Measurements from ENCODE around the gene BASP1. TPM values are rescaled to one million over a fixed set of nuclear protein-coding genes. Genes with fewer than 3 reads are reported as not detected.

BASP1 gene
- total RNA-seq, 1 experiment from 2014 or later = 0.34 TPM

GRCh38 chr5:17177501-17178372 is 39.7 kb upstream of the BASP1 start:
- H3K4me2 ChIP-seq (ENCODE audit: low read length) = no peak overlapping the region
- ChIA-PET POLR2A (no interaction called here), CTCF (interaction anchor here (1.1 kb wide), 1 partner anchor 12 kb away, joined by 3 read pairs; no protein-coding TSS in a partner anchor), RAD21 (ENCODE audit: low non-redundant PET in 1 of 2, low total read pairs in 2 of 2, uncharacterized antibody in 2 of 2, unreplicated experiment in 2 of 2) (no interaction called here)
- H3K4me3 ChIP-seq (replicated peaks in 1 of 2; ENCODE audit: low read depth in 1 of 2, low read length in 2 of 2) = no peak overlapping the region
- H3K79me2 ChIP-seq (ENCODE audit: insufficient read depth, low read length) = no peaks in the 10 kb centered on the region
- H4K20me1 ChIP-seq (ENCODE audit: insufficient read depth) = no peaks in the 10 kb centered on the region
- no peaks in the 10 kb centered on the region for H3K9me3 ChIP-seq (ENCODE audit: control insufficient read depth in 1 of 2, insufficient read depth in 1 of 2, low read depth in 1 of 2, low read length in 2 of 2)
- no peak overlapping the region for H3K27ac ChIP-seq (ENCODE audit: low read depth, low read length)
- H2AFZ ChIP-seq (ENCODE audit: low read depth, low read length, poor library complexity, severe bottlenecking) = no peak overlapping the region
- no peaks in the 10 kb centered on the region for H3K9me2 ChIP-seq (ENCODE audit: insufficient read depth)
- TF ChIP-seq REST (IDR thresholded peaks at IDR 0.05; ENCODE audit: low read depth) (no peak), TCF7L2 (IDR thresholded peaks at IDR 0.05; ENCODE audit: borderline replicate concordance, extremely low read depth, insufficient read depth, insufficient read length) (no peak)
- no peaks in the 10 kb centered on the region for H3K36me3 ChIP-seq (ENCODE audit: control insufficient read depth in 1 of 2, insufficient read depth in 2 of 2, low read length in 2 of 2)
- ATAC-seq = no peak
- DNase-seq (ENCODE audit: low read depth, low spot score) = no peak
- no peaks in the 10 kb centered on the region for H3K27me3 ChIP-seq (ENCODE audit: insufficient read depth, low read length)
- peaks cover 0 to 15% of the 10 kb centered on the region in 2 experiments; a peak in 1 of 4 replicates for H3K4me1 ChIP-seq (ENCODE audit: control insufficient read depth in 1 of 2, insufficient read depth in 2 of 2, low read length in 2 of 2)
- no peak overlapping the region for H3K9ac ChIP-seq (ENCODE audit: low read length)
- intact Hi-C loops (cut with micrococcal nuclease) = no loop called here
- BruUV-seq (replicated peaks) = no TSS peak

- RAD21 ChIA-PET (ENCODE audit: low non-redundant PET in 1 of 2, low total read pairs in 2 of 2, uncharacterized antibody in 2 of 2, unreplicated experiment in 2 of 2) = no interaction called here
- intact Hi-C loops (cut with micrococcal nuclease) = no loop called here
- Histone ChIP-seq H3K36me3 (ENCODE audit: control insufficient read depth in 1 of 2, insufficient read depth in 2 of 2, low read length in 2 of 2) (no peaks in the 10 kb centered on the region), H3K79me2 (ENCODE audit: insufficient read depth, low read length) (no peaks in the 10 kb centered on the region), H3K27ac (ENCODE audit: low read depth, low read length) (no peak overlapping the region), H3K27me3 (ENCODE audit: insufficient read depth, low read length) (no peaks in the 10 kb centered on the region), H3K9ac (ENCODE audit: low read length) (no peak overlapping the region), H3K4me3 (replicated peaks in 1 of 2; ENCODE audit: low read depth in 1 of 2, low read length in 2 of 2) (no peak overlapping the region), H2AFZ (ENCODE audit: low read depth, low read length, poor library complexity, severe bottlenecking) (no peak overlapping the region), H3K9me3 (ENCODE audit: control insufficient read depth in 1 of 2, insufficient read depth in 1 of 2, low read depth in 1 of 2, low read length in 2 of 2) (no peaks in the 10 kb centered on the region), H3K9me2 (ENCODE audit: insufficient read depth) (no peaks in the 10 kb centered on the region), H3K4me2 (ENCODE audit: low read length) (no peak overlapping the region), H3K4me1 (ENCODE audit: control insufficient read depth in 1 of 2, insufficient read depth in 2 of 2, low read length in 2 of 2) (peaks cover 0 to 15% of the 10 kb centered on the region in 2 experiments; a peak in 1 of 4 replicates), H4K20me1 (ENCODE audit: insufficient read depth) (no peaks in the 10 kb centered on the region)
- no peak for TF ChIP-seq EZH2phosphoT487 (IDR thresholded peaks at IDR 0.05; ENCODE audit: borderline replicate concordance)
- TF ChIP-seq JUND (IDR thresholded peaks at IDR 0.05) = no peak
- TF ChIP-seq TCF7L2 (IDR thresholded peaks at IDR 0.05; ENCODE audit: borderline replicate concordance, extremely low read depth, insufficient read depth, insufficient read length) = no peak
- TF ChIP-seq CBX3 (IDR thresholded peaks at IDR 0.05; ENCODE audit: low read depth) = no peak
- TF ChIP-seq SP1 (IDR thresholded peaks at IDR 0.05; ENCODE audit: low read depth) = no peak
- TF ChIP-seq EZH2 (IDR thresholded peaks at IDR 0.05) = no peak
- no peak for TF ChIP-seq ZNF274 (IDR thresholded peaks at IDR 0.05; ENCODE audit: low read depth, low read length)
- TF ChIP-seq POLR2AphosphoS5 (IDR thresholded peaks at IDR 0.05; ENCODE audit: low read depth, low read length) = no peak
- TF ChIP-seq CEBPB (IDR thresholded peaks at IDR 0.05; ENCODE audit: low read depth) = no peak
- TF ChIP-seq MAX (IDR thresholded peaks at IDR 0.05) = no peak
- TF ChIP-seq SIN3A (IDR thresholded peaks at IDR 0.05; ENCODE audit: low read depth) = no peak
- TF ChIP-seq POLR2A (IDR thresholded peaks at IDR 0.05; ENCODE audit: borderline replicate concordance, extremely low read depth, insufficient read depth, insufficient read length) = no peak
- no peak for TF ChIP-seq SRF (IDR thresholded peaks at IDR 0.05; ENCODE audit: low read depth)
- no TSS peak for BruUV-seq (replicated peaks)
- DNase-seq (ENCODE audit: low read depth, low spot score) = no peak
- CTCF ChIA-PET = interaction anchor here (1.1 kb wide), 1 partner anchor 12 kb away, joined by 3 read pairs; no protein-coding TSS in a partner anchor
- ATAC-seq = no peak
- POLR2A ChIA-PET = no interaction called here
Observed at GRCh38 chr5:17178373-17178675, 39.1 kb upstream of the BASP1 start.
